LNCaP clone FGC (cell line): ENCODE data around the gene KRTAP10-11.

ENCODE experiments used
- DNase-seq: peaks from one replicate; pipeline ENCODE4 v3.0.0-alpha.2; 2011; ENCODE audit warnings: low read depth
- H3K4me3 ChIP-seq: 2 replicates; pipeline ENCODE4 v1.5.1; 2011; ENCODE audit warnings: mild to moderate bottlenecking, low read depth, low read length, control low read depth
- TF ChIP-seq, protein P1 (sequence below): IDR thresholded peaks from 2 replicates; pipeline ENCODE4 v1.5.1; 2012; ENCODE audit warnings: mild to moderate bottlenecking; ENCODE audit not compliant: control insufficient read depth, insufficient read depth; ENCODE audit errors: extremely low read depth

KRTAP10-11 gene

DNA sequence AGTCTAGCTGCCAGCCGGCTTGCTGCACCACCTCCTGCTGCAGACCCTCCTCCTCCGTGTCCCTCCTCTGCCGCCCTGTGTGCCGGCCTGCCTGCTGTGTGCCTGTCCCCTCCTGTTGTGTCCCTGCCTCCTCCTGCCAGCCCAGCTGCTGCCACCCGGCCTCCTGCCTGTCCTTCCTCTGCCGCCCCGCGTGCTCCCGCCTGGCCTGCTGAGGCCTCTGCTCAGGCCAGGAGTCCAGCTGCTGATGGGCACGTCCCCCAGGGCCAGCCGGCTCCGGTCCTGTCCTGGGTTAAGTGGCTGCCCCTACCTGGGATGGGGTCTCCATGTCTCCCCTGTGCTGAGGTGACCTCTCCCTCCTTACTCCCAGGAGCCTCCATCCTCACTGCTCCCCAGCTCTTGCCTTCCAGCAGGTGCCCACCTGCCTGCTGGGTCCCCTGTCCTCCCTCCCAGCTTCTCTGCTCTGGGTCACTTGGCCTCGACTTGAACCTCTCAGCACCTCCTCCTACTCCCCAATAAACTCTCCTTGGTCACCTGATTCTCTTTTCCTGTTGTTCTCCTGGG, 33.5 kb upstream of the KRTAP10-11 start:
- TF ChIP-seq, protein P1, sequence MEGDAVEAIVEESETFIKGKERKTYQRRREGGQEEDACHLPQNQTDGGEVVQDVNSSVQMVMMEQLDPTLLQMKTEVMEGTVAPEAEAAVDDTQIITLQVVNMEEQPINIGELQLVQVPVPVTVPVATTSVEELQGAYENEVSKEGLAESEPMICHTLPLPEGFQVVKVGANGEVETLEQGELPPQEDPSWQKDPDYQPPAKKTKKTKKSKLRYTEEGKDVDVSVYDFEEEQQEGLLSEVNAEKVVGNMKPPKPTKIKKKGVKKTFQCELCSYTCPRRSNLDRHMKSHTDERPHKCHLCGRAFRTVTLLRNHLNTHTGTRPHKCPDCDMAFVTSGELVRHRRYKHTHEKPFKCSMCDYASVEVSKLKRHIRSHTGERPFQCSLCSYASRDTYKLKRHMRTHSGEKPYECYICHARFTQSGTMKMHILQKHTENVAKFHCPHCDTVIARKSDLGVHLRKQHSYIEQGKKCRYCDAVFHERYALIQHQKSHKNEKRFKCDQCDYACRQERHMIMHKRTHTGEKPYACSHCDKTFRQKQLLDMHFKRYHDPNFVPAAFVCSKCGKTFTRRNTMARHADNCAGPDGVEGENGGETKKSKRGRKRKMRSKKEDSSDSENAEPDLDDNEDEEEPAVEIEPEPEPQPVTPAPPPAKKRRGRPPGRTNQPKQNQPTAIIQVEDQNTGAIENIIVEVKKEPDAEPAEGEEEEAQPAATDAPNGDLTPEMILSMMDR: no peak
- DNase-seq: no peak
- H3K4me3 ChIP-seq: no peak overlapping the region

DNA sequence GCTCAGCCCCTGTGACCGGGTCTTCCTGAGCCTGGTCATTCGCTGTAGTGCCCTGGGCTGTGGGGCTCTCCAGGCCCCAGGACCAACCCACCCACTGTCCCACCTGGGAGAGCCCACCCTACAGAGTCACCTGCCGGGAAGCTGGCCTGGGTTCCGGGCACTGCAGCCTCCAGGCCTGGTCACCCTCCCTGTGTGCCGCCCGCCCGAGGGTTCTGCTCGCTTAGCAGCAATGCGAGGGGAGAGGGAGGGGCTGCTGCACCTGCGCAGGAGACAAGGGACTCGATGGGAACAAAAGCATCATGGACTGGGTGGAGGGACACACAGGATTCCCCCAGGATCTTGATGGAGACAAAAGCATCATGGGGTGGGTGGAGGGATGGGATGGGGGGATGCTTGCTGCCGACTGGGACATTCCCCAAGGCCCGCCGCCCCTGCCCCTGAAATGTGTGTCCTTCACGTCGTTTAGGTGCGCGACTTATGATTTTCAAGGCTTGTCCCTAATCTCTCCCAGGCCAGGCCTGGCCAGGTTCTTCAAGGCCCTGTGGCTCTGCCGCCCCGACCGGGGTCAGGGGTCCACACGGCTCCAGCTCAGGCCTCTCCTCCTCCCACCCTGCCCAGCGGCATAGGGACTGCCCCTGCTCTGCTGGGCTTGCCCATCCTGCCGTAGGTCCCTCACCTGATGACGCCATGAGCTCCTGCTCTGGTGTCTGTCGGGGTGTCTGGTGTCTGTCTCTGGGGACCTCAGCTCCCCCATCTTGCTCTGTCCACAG, 32.6 kb upstream of the KRTAP10-11 start:
- no peak for DNase-seq
- TF ChIP-seq, protein P1: no peak
- H3K4me3 ChIP-seq: no peak overlapping the region

DNA sequence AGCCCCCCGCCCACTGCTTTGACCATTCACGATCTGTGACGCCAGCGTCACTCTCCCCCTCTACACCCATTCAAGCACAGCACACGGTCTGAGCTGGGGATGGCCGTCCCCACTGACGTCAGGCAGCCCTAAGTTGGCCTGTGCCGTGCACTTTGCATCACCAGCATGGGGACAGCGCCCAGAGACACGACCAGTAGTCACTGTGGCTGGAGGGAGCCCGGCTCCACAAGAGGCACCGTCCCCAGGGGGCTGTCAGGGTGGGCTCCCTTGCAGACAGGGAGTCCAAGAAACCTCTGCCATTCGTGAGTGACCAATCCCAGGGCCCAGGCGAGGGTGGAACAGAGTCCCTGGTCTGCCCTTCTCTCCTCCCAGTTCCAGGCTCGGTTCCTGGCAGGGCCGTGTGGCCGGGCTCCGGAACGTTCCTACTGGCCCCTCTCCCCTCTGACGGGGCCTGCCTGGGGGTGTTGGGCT, 32.0 kb upstream of the KRTAP10-11 start:
- TF ChIP-seq, protein P1: no peak
- H3K4me3 ChIP-seq: no peak overlapping the region
- no peak for DNase-seq

DNA sequence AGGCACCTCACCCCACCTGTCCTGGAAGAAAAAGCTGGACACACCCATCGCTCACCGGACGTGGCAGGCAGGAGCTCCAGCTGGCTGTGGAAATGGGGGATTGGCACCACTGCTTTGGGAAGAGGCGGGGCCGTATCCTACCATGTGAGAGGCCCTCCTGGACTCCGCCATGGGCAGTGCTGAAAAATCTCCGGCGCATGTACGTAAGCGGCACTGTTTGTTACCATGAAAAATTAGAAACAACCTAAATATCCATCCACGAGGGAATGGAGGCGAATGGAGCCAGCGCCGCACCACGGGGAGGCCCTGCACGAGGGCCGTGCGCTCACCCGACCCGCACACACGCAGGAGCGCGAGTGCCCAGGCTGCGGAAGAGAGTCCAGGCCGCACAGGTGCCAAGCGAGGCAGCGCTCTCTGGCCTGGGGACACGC, 31.2 kb upstream of the KRTAP10-11 start:
- no peak overlapping the region for H3K4me3 ChIP-seq
- TF ChIP-seq, protein P1: no peak
- DNase-seq: no peak

DNA sequence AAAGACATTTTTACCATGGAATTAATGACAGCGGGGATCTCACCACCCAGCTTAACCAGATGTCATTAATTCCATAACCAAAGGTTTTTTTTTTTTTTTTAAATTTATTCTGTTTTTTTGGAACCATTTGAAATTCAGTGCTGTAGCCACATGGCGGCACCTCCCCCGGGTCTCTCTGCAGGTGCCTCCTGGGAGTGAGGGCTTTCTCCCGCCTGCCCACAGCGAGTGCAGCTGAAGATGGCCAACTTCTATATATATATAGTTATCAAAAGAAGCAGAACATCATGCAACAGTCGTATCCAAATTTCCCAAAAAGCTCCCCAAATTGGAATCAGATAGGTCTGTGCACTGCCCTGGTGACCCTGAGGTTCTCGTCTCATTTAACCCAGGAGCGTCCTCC, 30.7 kb upstream of the KRTAP10-11 start:
- no peak overlapping the region for H3K4me3 ChIP-seq
- TF ChIP-seq, protein P1: no peak
- DNase-seq: no peak

DNA sequence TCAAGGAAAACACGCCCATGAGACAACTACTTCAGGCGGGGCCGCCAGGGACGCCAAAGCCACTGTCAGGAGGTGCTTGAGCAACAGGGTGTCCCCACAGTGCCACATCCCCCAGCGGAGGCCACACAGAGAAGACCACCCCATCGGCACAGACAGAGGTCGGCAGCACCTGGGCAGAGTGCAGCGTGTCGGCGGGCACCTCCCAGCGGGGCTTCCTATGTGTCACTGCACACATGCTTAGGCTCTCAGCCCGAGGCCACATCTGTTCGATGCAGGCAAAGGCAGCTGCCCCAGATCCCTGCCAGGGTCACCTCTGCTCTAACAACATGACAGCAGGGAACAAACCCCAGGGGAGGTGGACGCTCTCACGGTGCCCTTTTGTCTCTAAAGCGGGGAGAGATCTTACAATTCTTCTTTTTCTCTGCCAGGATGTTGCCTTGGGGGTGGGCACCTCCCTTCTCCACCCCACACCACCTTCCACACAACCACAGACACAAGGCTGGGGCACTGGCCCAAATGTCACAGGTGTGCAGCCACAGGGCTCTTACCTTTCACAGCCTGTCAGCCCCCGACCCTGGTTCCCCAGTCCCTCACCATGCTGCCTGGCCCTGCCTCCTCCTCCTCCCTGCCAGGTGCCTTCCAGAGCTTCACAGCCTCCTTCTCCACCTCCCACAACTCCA, 30.2 kb upstream of the KRTAP10-11 start:
- DNase-seq: no peak
- TF ChIP-seq, protein P1: no peak

More for the DNA sequence above, 30.2 kb upstream of the KRTAP10-11 start:
- H3K4me3 ChIP-seq: no peak overlapping the region
